Endothelial cell of umbilical vein (primary cell): ENCODE results near the gene AK5. TPM values are rescaled to one million over a fixed set of nuclear protein-coding genes. Genes with fewer than 3 reads are reported as not detected.

Source experiments
- BruUV-seq: library from RNA; stranded (reverse); fragments of 400-500 nt; replicated peaks from 2 replicates; lab custom pipeline; 2021; lab: Mats Ljungman, UMichigan
- CTCF ChIA-PET: fragments of 300-600, 350-600 bp; sonication (Branson Sonifier 250); formaldehyde crosslinking; loops from one replicate; lab custom pipeline; 2021; ENCODE audit warnings: antibody characterized with exemption, inconsistent platforms; lab: Charles Lee
- POLR2A ChIA-PET: fragments of 300-600, 350-600 bp; sonication (Branson Sonifier 250); formaldehyde crosslinking; loops from one replicate; lab custom pipeline; 2021; ENCODE audit warnings: antibody characterized with exemption, inconsistent platforms; lab: Charles Lee
- DNase-seq: peaks from one replicate; pipeline ENCODE4 v3.0.0-alpha.2; 2011; ENCODE audit warnings: low read depth, low spot score
- FAIRE-seq: peaks from 2 replicates; lab custom pipeline; 2011; peaks lifted over from hg19 to GRCh38; lab: Jason Lieb, UNC
- H2AFZ ChIP-seq: 2 replicates; pipeline ENCODE4 v1.6.0; 2012; ENCODE audit warnings: low read depth, low read length, control low read depth, inconsistent platforms
- H3K27ac ChIP-seq: 2 replicates; pipeline ENCODE4 v1.5.1; 2011; ENCODE audit warnings: low read depth, mild to moderate bottlenecking, control low read depth, low read length, moderate library complexity; ENCODE audit not compliant: insufficient read depth
- H3K27me3 ChIP-seq, 2 experiments: 2 replicates each; pipeline versions ENCODE4 v1.6.0 to v1.6.1; 2011; ENCODE audit warnings: low read length in 2 of 2, mixed read lengths in 1 of 2; ENCODE audit not compliant: control insufficient read depth in 2 of 2, insufficient read depth in 2 of 2
- H3K36me3 ChIP-seq, 2 experiments: 2 replicates in 1 of 2; 3 replicates in 1 of 2; pipeline ENCODE4 v1.5.1; 2011; ENCODE audit warnings: low read length in 2 of 2, mild to moderate bottlenecking in 1 of 2, moderate library complexity in 1 of 2; ENCODE audit not compliant: control insufficient read depth in 2 of 2, insufficient read depth in 2 of 2; ENCODE audit errors: extremely low read depth in 1 of 2
- H3K4me1 ChIP-seq: 3 replicates; pipeline ENCODE4 v1.5.1; 2011; ENCODE audit warnings: mild to moderate bottlenecking, low read length; ENCODE audit not compliant: control insufficient read depth, insufficient read depth; ENCODE audit errors: extremely low read depth
- H3K4me2 ChIP-seq: 2 replicates; pipeline ENCODE4 v1.6.1; 2011; ENCODE audit warnings: low read length, control low read depth, mixed read lengths; ENCODE audit not compliant: insufficient read depth
- H3K4me3 ChIP-seq, 3 experiments: fragments of 200-600 bp in 1 of 3; sonication (generic), shearing (Covaris generic) in 1 of 3; replicated peaks in 1 of 3; 2 replicates each; pipeline ENCODE4 v1.5.1; 2011 to 2016; ENCODE audit warnings: control low read depth in 3 of 3, low read length in 3 of 3, mild to moderate bottlenecking in 2 of 3, inconsistent platforms in 1 of 3, low read depth in 1 of 3, moderate library complexity in 1 of 3; ENCODE audit not compliant: insufficient read depth in 1 of 3
- H3K79me2 ChIP-seq: 2 replicates; pipeline ENCODE4 v1.6.0; 2012; ENCODE audit warnings: low read length, inconsistent platforms; ENCODE audit not compliant: control insufficient read depth, insufficient read depth
- H3K9ac ChIP-seq: replicated peaks from 2 replicates; pipeline ENCODE3; 2011; ENCODE audit warnings: low read length, control low read depth; ENCODE audit not compliant: insufficient read depth; ENCODE audit errors: extremely low read depth
- H3K9me1 ChIP-seq: replicated peaks from 3 replicates; pipeline ENCODE4 v1.6.0; 2011; ENCODE audit warnings: mild to moderate bottlenecking, low read length; ENCODE audit not compliant: control insufficient read depth, insufficient read depth; ENCODE audit errors: extremely low read depth
- H3K9me3 ChIP-seq: replicated peaks from 2 replicates; pipeline ENCODE4 v1.5.1; 2012; ENCODE audit warnings: low read length, inconsistent platforms; ENCODE audit not compliant: control insufficient read depth, insufficient read depth
- H4K20me1 ChIP-seq: replicated peaks from 2 replicates; pipeline ENCODE3; 2011; ENCODE audit warnings: mild to moderate bottlenecking, low read length; ENCODE audit not compliant: control insufficient read depth, insufficient read depth; ENCODE audit errors: extremely low read depth
- EZH2 ChIP-seq: IDR thresholded peaks from 2 replicates; pipeline ENCODE4 v1.6.1; 2012; ENCODE audit warnings: borderline replicate concordance, low read depth, mild to moderate bottlenecking, moderate library complexity, low read length, inconsistent platforms; ENCODE audit not compliant: severe bottlenecking
- FOS ChIP-seq: IDR thresholded peaks from 2 replicates; pipeline ENCODE4 v1.6.1; 2011; ENCODE audit warnings: mild to moderate bottlenecking, low read length, moderate library complexity, borderline replicate concordance; ENCODE audit not compliant: insufficient read depth
- GATA2 ChIP-seq: IDR thresholded peaks from 2 replicates; pipeline ENCODE4 v1.7.0; 2011; ENCODE audit warnings: low read depth, mild to moderate bottlenecking, moderate library complexity, mixed read lengths, low read length; ENCODE audit not compliant: insufficient read length, insufficient read depth
- MYC ChIP-seq: IDR thresholded peaks from one replicate; pipeline ENCODE4 v1.6.1; 2011; ENCODE audit warnings: mild to moderate bottlenecking, low read depth, low read length
- POLR2A ChIP-seq: IDR thresholded peaks from 2 replicates; pipeline ENCODE4 v1.6.1; 2012; ENCODE audit warnings: low read depth, mild to moderate bottlenecking, control low read depth, low read length
- dilution Hi-C: fragments of 300-500 bp; cut with MboI; formaldehyde crosslinking; loops from one replicate; pipeline ENCODE4 v1.15.0; 2019; ENCODE audit warnings: low sequenced_read_pairs; ENCODE audit not compliant: extremely low pct_ligation_motif_present
- intact Hi-C: fragments of 100-400 bp; cut with micrococcal nuclease; formaldehyde crosslinking; loops from one replicate; pipeline ENCODE4 v1.10.0; 2022
- polyA plus RNA-seq, 4 experiments: library from polyadenylated mRNA; depleted of rRNA in 3 of 4; stranded (reverse) in 3 of 4; unstranded in 1 of 4; fragments of >200 nt; gene quantifications; 2 replicates each; pipeline versions ENCODE4 v1.2.1 to v1.2.3, GENCODE V29; 2011 to 2012; ENCODE audit warnings: missing spikeins in 1 of 4
- total RNA-seq: library from RNA; stranded (reverse); gene quantifications from 2 replicates; pipeline ENCODE4 v1.2.3, GENCODE V29; 2021
- TF ChIP-seq, protein P1 (sequence below), 2 donors: IDR thresholded peaks; 1 replicate in 1 of 2; 2 replicates in 1 of 2; pipeline ENCODE4 v1.5.1; 2011; ENCODE audit warnings: low read length in 2 of 2, mild to moderate bottlenecking in 2 of 2, moderate library complexity in 2 of 2, control low read depth in 1 of 2, inconsistent platforms in 1 of 2, low read depth in 1 of 2; ENCODE audit not compliant: insufficient read depth in 1 of 2; ENCODE audit errors: extremely low read depth in 1 of 2
- TF ChIP-seq, protein P2 (sequence below): IDR thresholded peaks from 2 replicates; pipeline ENCODE4 v1.6.1; 2011; ENCODE audit not compliant: insufficient read depth, insufficient read length

The AK5 gene
- total and polyA plus RNA-seq, 2 donors (not counting 3 experiments of a cell fraction or from before 2014, with no cell fraction given) = 5.0 to 7.5 TPM

DNA sequence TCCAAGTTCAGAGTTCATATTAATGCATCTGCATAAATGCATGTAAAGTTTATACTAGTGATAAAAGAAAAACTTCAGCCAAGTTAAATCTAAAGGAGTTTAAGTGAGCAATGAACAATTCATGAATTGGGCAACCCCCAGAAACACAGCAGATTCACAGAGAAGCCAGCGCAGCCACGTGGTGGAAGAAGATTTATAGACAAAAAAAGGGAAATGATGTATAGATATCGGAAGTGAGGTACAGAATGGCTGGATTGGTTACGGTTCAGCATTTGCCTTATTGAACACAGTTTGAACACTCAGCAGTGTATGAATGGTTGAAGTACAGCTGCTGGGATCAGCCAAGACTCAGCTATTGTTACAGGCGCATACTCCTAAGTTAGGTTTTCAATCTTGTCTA is 5.7 kb downstream of the AK5 start:
- no peak for FAIRE-seq
- POLR2A ChIA-PET = no interaction called here
- dilution Hi-C loops = no loop called here

More for the DNA sequence above, 5.7 kb downstream of the AK5 start:
- Histone ChIP-seq H3K9me1 (no peaks in the 10 kb centered on the region), H3K27ac (no peak overlapping the region), H3K36me3 (no peaks in the 10 kb centered on the region), H3K4me1 (peaks cover 11% of the 10 kb centered on the region), H3K27me3 (peaks cover 0 to 7% of the 10 kb centered on the region in 2 experiments), H3K4me2 (no peak overlapping the region), H4K20me1 (no peaks in the 10 kb centered on the region), H3K4me3 (no peak overlapping the region), H2AFZ (no peak overlapping the region), H3K9me3 (no peaks in the 10 kb centered on the region), H3K9ac (no peak overlapping the region), H3K79me2 (no peaks in the 10 kb centered on the region)
- BruUV-seq = no TSS peak
- no peak for DNase-seq
- TF ChIP-seq GATA2 (no peak), MYC (no peak), FOS (no peak), POLR2A (no peak), EZH2 (no peak)
- TF ChIP-seq, protein P1, sequence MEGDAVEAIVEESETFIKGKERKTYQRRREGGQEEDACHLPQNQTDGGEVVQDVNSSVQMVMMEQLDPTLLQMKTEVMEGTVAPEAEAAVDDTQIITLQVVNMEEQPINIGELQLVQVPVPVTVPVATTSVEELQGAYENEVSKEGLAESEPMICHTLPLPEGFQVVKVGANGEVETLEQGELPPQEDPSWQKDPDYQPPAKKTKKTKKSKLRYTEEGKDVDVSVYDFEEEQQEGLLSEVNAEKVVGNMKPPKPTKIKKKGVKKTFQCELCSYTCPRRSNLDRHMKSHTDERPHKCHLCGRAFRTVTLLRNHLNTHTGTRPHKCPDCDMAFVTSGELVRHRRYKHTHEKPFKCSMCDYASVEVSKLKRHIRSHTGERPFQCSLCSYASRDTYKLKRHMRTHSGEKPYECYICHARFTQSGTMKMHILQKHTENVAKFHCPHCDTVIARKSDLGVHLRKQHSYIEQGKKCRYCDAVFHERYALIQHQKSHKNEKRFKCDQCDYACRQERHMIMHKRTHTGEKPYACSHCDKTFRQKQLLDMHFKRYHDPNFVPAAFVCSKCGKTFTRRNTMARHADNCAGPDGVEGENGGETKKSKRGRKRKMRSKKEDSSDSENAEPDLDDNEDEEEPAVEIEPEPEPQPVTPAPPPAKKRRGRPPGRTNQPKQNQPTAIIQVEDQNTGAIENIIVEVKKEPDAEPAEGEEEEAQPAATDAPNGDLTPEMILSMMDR (IDR thresholded peaks at IDR 0.05; ENCODE audit: extremely low read depth in 1 of 2, insufficient read depth in 1 of 2, low read depth in 1 of 2, low read length in 2 of 2) = no peak
- TF ChIP-seq, protein P2, sequence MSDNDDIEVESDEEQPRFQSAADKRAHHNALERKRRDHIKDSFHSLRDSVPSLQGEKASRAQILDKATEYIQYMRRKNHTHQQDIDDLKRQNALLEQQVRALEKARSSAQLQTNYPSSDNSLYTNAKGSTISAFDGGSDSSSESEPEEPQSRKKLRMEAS = no peak
- intact Hi-C loops = loop anchor here (10.0 kb wide), 1 partner anchor 397 kb away; the partner anchor contains the start of gene ZZZ3
- CTCF ChIA-PET = no interaction called here
